ENCODE measurements around the gene CLCN3. TPM values are rescaled to one million over a fixed set of nuclear protein-coding genes. Genes with fewer than 3 reads are reported as not detected.

The CLCN3 gene
- total and polyA plus RNA-seq, 2 of the 13 experiments (the other 11 are each of a cell fraction or from before 2014, with no cell fraction given) = 13.6 to 23.7 TPM

GRCh38 chr4:169619958-169620879, at the start of gene CLCN3 (continued):
- peak; percentile 85 for TF ChIP-seq ZNF407 (CRISPR knock-in tag; IDR thresholded peaks at IDR 0.05; ENCODE audit: not compliant biosample characterization)
- no peak for TF ChIP-seq SP1 (IDR thresholded peaks at IDR 0.05)
- TF ChIP-seq SP1 (CRISPR knock-in tag; IDR thresholded peaks at IDR 0.05) = peak; percentile 85
- TF ChIP-seq KAT8 (CRISPR knock-in tag; IDR thresholded peaks at IDR 0.05) = peak; percentile 73; the same call in 1 of the 2 replicates
- TF ChIP-seq ARID4A (CRISPR knock-in tag; IDR thresholded peaks at IDR 0.05; ENCODE audit: borderline replicate concordance) = peak; percentile 79
- no peak for TF ChIP-seq ZXDC (CRISPR knock-in tag; IDR thresholded peaks at IDR 0.05)
- 0 out of 2 replicates have a peak, but pooled peaks have one; percentile 32 for TF ChIP-seq SNAPC2 (CRISPR knock-in tag; IDR thresholded peaks at IDR 0.05)

Measured in HepG2 (cell line).